Measurements from ENCODE around the gene MAGEA4. TPM values are rescaled to one million over a fixed set of nuclear protein-coding genes. Genes with fewer than 3 reads are reported as not detected.

Gene MAGEA4
- total RNA-seq, 6 experiments from 2014 or later = not detected

DNA sequence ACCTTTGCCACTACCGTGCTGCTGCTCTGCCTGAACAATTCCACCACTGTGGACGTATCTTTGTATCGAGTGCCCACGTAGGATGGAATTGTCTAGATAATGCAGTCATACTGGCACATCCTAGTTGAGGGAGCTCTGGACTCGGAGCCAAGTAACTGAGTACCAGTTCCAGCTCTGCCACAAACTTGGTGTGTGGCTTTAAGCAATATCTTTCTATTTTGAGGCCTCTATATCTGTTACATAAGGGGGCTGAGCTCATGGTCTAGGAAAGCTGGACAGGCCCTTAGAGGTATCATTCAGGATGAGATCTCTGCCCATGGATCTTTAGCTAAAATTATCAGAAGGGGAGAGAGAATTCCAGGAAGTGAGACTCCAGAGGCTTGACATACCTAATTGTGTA is 49.3 kb downstream of the MAGEA4 start:
- ATAC-seq (no peak), DNase-seq (no peak)
- TF ChIP-seq, protein P1, sequence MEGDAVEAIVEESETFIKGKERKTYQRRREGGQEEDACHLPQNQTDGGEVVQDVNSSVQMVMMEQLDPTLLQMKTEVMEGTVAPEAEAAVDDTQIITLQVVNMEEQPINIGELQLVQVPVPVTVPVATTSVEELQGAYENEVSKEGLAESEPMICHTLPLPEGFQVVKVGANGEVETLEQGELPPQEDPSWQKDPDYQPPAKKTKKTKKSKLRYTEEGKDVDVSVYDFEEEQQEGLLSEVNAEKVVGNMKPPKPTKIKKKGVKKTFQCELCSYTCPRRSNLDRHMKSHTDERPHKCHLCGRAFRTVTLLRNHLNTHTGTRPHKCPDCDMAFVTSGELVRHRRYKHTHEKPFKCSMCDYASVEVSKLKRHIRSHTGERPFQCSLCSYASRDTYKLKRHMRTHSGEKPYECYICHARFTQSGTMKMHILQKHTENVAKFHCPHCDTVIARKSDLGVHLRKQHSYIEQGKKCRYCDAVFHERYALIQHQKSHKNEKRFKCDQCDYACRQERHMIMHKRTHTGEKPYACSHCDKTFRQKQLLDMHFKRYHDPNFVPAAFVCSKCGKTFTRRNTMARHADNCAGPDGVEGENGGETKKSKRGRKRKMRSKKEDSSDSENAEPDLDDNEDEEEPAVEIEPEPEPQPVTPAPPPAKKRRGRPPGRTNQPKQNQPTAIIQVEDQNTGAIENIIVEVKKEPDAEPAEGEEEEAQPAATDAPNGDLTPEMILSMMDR (IDR thresholded peaks at IDR 0.05) = no peak
- Histone ChIP-seq H3K36me3 (no peaks in the 10 kb centered on the region), H3K27me3 (peaks cover 0 to 3% of the 10 kb centered on the region in 2 donors), H3K9me3 (no peaks in the 10 kb centered on the region), H3K4me1 (no peaks in the 10 kb centered on the region), H3K27ac (no peak overlapping the region), H3K4me3 (no peak overlapping the region)
- intact Hi-C loops (cut with DNase I) = no loop called here
- WGBS (ENCODE audit: insufficient coverage, low coverage, low lambda C conversion rate, missing lambda C conversion rate) = 64% methylated on average over 4 of the region's 5 CpGs

DNA sequence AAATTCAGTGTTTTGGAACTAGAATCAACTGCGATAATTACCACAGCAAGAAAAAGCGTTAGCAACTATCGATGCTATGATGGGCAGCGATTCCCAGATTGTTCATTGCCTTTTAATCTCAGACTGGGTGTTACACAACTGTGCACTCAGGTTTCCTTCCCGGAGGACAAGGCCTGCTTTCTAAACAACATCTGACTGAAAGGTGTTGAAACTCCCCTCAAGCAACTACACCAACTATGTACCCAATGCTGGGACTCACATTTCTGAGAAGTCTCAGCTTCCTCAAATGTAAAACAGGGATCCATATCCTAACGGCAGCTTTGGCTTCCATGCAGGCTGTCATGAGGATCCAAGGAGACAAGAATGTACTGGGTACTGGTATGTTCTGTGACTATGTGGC is 53.5 kb downstream of the MAGEA4 start:
- Histone ChIP-seq H3K27me3 (no peaks in the 10 kb centered on the region), H3K9me3 (no peaks in the 10 kb centered on the region), H3K27ac (no peak overlapping the region), H3K4me3 (no peak overlapping the region), H3K4me1 (no peaks in the 10 kb centered on the region), H3K36me3 (no peaks in the 10 kb centered on the region)
- DNase-seq = no peak
- ATAC-seq = no peak
- WGBS (ENCODE audit: insufficient coverage, low coverage, low lambda C conversion rate, missing lambda C conversion rate) = 46% methylated on average over 5 of the region's 6 CpGs
- intact Hi-C loops (cut with DNase I) = no loop called here
- TF ChIP-seq, protein P1 (IDR thresholded peaks at IDR 0.05) = no peak
- TF ChIP-seq POLR2A (IDR thresholded peaks at IDR 0.05) = no peak

DNA sequence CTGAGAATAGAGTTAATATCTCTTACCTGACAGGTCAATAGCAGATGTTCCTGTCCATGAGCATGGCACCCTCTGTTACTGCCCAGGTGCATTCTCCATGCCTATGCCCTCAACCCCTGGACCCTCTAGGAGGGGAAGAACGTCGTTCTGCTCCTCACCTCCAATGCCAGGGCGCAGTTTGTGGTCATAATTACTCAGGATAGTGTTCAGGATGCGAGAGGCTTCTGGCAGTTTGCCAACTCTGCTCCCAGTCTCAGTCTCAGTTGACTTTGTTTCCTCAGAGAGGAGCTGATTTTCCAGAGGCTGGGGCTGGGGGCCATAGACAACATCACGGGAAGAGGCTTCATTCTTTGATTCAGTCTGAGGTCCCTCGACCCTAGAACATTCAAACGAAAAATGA is 57.3 kb downstream of the MAGEA4 start:
- Histone ChIP-seq H3K4me1 (no peaks in the 10 kb centered on the region), H3K9me3 (no peaks in the 10 kb centered on the region), H3K27me3 (no peaks in the 10 kb centered on the region), H3K27ac (no peak overlapping the region), H3K36me3 (no peaks in the 10 kb centered on the region), H3K4me3 (no peak overlapping the region)
- WGBS (ENCODE audit: insufficient coverage, low coverage, low lambda C conversion rate, missing lambda C conversion rate) = 43% methylated on average over 4 of the region's 7 CpGs
- intact Hi-C loops (cut with DNase I) = no loop called here
- no peak for DNase-seq
- no peak for TF ChIP-seq POLR2A (IDR thresholded peaks at IDR 0.05)
- TF ChIP-seq, protein P1 (IDR thresholded peaks at IDR 0.05) = no peak
- ATAC-seq = no peak

DNA sequence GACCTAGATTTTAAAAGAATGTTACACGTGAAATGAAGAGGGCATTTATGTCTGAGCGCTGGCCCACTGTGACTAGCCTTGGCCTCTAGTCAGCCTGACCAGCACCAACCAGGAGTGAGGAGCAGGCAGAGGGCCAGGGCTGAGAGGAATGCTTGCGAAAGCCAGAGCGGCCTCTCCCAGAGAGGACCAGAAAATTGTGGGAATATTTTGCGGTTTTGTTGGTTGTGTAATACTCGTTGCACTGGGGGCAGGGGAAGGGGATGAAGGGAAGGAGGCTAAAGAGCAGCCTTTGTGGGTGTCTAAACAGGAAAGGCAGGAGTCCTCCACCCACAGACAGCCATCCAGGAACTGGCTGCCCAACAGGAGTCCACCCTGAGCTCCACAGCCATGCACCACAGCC is 58.0 kb downstream of the MAGEA4 start:
- Histone ChIP-seq H3K27me3 (no peaks in the 10 kb centered on the region), H3K9me3 (no peaks in the 10 kb centered on the region), H3K27ac (no peak overlapping the region), H3K4me1 (no peaks in the 10 kb centered on the region), H3K36me3 (no peaks in the 10 kb centered on the region), H3K4me3 (no peak overlapping the region)
- ATAC-seq = peak; percentile 57 to 88 (median 76)
- intact Hi-C loops (cut with DNase I) = no loop called here
- peak; percentile 61 to 72 (median 66) for DNase-seq
- TF ChIP-seq POLR2A (IDR thresholded peaks at IDR 0.05) = no peak
- TF ChIP-seq, protein P1 (IDR thresholded peaks at IDR 0.05) = no peak
- 25% methylated on average over 6 of the region's 6 CpGs for WGBS (ENCODE audit: insufficient coverage, low coverage, low lambda C conversion rate, missing lambda C conversion rate)

DNA sequence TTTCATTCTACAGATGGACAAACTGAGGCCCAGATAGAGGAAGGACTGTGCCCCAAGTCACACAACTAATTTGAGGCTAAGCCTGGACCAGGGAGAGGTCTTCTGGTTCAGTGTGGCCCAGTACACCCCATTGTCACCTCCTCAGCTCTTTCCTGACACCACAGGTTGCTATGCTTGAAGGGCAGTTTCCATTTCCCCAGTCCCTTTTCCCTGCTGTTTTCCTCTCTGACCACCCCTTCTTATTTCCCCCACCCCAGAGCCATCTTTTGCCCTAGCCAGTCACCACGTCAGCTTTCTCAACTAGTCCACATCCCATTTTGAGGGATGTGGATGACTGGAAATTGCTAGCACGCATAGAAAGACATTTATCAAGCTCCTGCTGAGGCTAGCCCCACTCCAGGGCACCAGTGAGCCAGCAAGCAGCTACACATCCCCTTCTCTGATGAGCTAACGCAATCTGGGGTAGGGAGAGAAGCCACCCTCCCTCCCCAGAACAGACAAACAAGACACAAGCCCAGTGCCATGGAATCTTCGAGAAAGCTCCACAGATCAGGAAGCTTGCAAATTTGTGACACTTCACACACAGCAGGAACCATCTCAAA is 60.5 kb downstream of the MAGEA4 start:
- H3K9me3 ChIP-seq = no peaks in the 10 kb centered on the region
- ATAC-seq = no peak
- no peaks in the 10 kb centered on the region for H3K4me1 ChIP-seq
- no peaks in the 10 kb centered on the region for H3K27me3 ChIP-seq
- intact Hi-C loops (cut with DNase I) = no loop called here
- no peak for DNase-seq
- no peak overlapping the region for H3K27ac ChIP-seq
- H3K36me3 ChIP-seq = no peaks in the 10 kb centered on the region
- TF ChIP-seq POLR2A (IDR thresholded peaks at IDR 0.05) = no peak
- TF ChIP-seq, protein P1 (IDR thresholded peaks at IDR 0.05) = no peak
- WGBS (ENCODE audit: insufficient coverage, low coverage, low lambda C conversion rate, missing lambda C conversion rate) = 32% methylated on average over 3 of the region's 4 CpGs
- H3K4me3 ChIP-seq = no peak overlapping the region
